Activated T-helper 17 cell treated with anti-CD3 and anti-CD28 coated beads, Interleukin-2, amount 50 U/mL, for 72 hours (primary cell): ENCODE measurements around the gene WDR17. TPM values are rescaled to one million over a fixed set of nuclear protein-coding genes. Genes with fewer than 3 reads are reported as not detected.
"Not testable (repeated sequence)": the region's sequence is repeated elsewhere in the genome, so short reads cannot be mapped to it uniquely, and the experiment has no call there.

ENCODE experiments used
- ATAC-seq: fragments of 150-1000 bp; cut with Tn5 transposase; replicated peaks from 2 replicates; pipeline ENCODE4 v1.10.0; 2021; ENCODE audit warnings: mild to moderate bottlenecking, moderate library complexity
- H3K27ac Mint-ChIP-seq: one replicate; pipeline ENCODE4 v1.8.0; 2022; ENCODE audit warnings: mixed read lengths
- H3K27me3 Mint-ChIP-seq: one replicate; pipeline ENCODE4 v1.8.0; 2022; ENCODE audit warnings: mixed read lengths
- H3K36me3 Mint-ChIP-seq: one replicate; pipeline ENCODE4 v1.8.0; 2022; ENCODE audit warnings: low read depth, mild to moderate bottlenecking, mixed read lengths
- H3K4me1 Mint-ChIP-seq: one replicate; pipeline ENCODE4 v1.8.0; 2022; ENCODE audit warnings: mixed read lengths
- H3K4me3 Mint-ChIP-seq: one replicate; pipeline ENCODE4 v1.8.0; 2022; ENCODE audit warnings: mild to moderate bottlenecking, mixed read lengths
- H3K9me3 Mint-ChIP-seq: one replicate; pipeline ENCODE4 v1.8.0; 2022; ENCODE audit warnings: mixed read lengths
- total RNA-seq, 2 donors: library from RNA; stranded (reverse); gene quantifications; one replicate each; pipeline ENCODE4 v1.2.3, GENCODE V29; 2022

WDR17 gene
- total RNA-seq, 2 donors from 2014 or later = 1.3 to 2.9 TPM

- ATAC-seq = no peak
- H3K27ac Mint-ChIP-seq = no peak overlapping the region
- peaks cover 31% of the 10 kb centered on the region for H3K27me3 Mint-ChIP-seq
- H3K36me3 Mint-ChIP-seq = no peaks in the 10 kb centered on the region
- H3K9me3 Mint-ChIP-seq = no peaks in the 10 kb centered on the region
- no peak overlapping the region for H3K4me3 Mint-ChIP-seq
- H3K4me1 Mint-ChIP-seq = peaks cover 8% of the 10 kb centered on the region
These were observed 124.5 kb downstream of the WDR17 start for GRCh38 chr4:176189891-176190795.

GRCh38 chr4:176191974-176192373, 126.3 kb downstream of the WDR17 start:
- Mint-ChIP-seq H3K4me3 (no peak overlapping the region), H3K27me3 (peaks cover 26% of the 10 kb centered on the region), H3K4me1 (peaks cover 16% of the 10 kb centered on the region), H3K27ac (no peak overlapping the region), H3K9me3 (no peaks in the 10 kb centered on the region), H3K36me3 (peaks cover 6% of the 10 kb centered on the region)
- no peak for ATAC-seq

- no peak overlapping the region for H3K4me3 Mint-ChIP-seq
- H3K9me3 Mint-ChIP-seq = no peaks in the 10 kb centered on the region
- peaks cover 16% of the 10 kb centered on the region for H3K4me1 Mint-ChIP-seq
- H3K27me3 Mint-ChIP-seq = peaks cover 26% of the 10 kb centered on the region
- peaks cover 6% of the 10 kb centered on the region for H3K36me3 Mint-ChIP-seq
- no peak for ATAC-seq
- H3K27ac Mint-ChIP-seq = no peak overlapping the region
These were observed 127.5 kb downstream of the WDR17 start for GRCh38 chr4:176193126-176193525.

GRCh38 chr4:176193938-176194337, 128.3 kb downstream of the WDR17 start:
- peaks cover 21% of the 10 kb centered on the region for H3K27me3 Mint-ChIP-seq
- no peaks in the 10 kb centered on the region for H3K9me3 Mint-ChIP-seq
- peaks cover 6% of the 10 kb centered on the region for H3K36me3 Mint-ChIP-seq
- H3K27ac Mint-ChIP-seq = peak overlapping the region; percentile 12
- peak; percentile 89 for ATAC-seq
- peaks cover 16% of the 10 kb centered on the region for H3K4me1 Mint-ChIP-seq
- H3K4me3 Mint-ChIP-seq = peak overlapping the region; percentile 84

- peaks cover 16% of the 10 kb centered on the region for H3K4me1 Mint-ChIP-seq
- H3K4me3 Mint-ChIP-seq = peak within 1 kb of the TSS; percentile 84
- H3K36me3 Mint-ChIP-seq = peaks cover 6% of the 10 kb centered on the region
- H3K27ac Mint-ChIP-seq = peak within 1 kb of the TSS; percentile 94
- peak; percentile 83 for ATAC-seq
- no peaks in the 10 kb centered on the region for H3K9me3 Mint-ChIP-seq
- peaks cover 11% of the 10 kb centered on the region for H3K27me3 Mint-ChIP-seq
These were observed 129.7 kb downstream of the WDR17 start, which contains the start of gene SPATA4 for GRCh38 chr4:176195184-176195978. Gene SPATA4, minus strand, starts transcription at chr4:176195585. Its CDS starts 23 bp downstream, at chr4:176195562.

GRCh38 chr4:176198316-176198903, 132.8 kb downstream of the WDR17 start:
- Mint-ChIP-seq H3K27me3 (peaks cover 3% of the 10 kb centered on the region), H3K4me3 (no peak overlapping the region), H3K9me3 (no peaks in the 10 kb centered on the region), H3K27ac (no peak overlapping the region), H3K36me3 (peaks cover 6% of the 10 kb centered on the region), H3K4me1 (peaks cover 16% of the 10 kb centered on the region)
- ATAC-seq = no peak

GRCh38 chr4:176205299-176205698, 139.7 kb downstream of the WDR17 start:
- Mint-ChIP-seq H3K36me3 (no peaks in the 10 kb centered on the region), H3K4me3 (no peak overlapping the region)
- no peak for ATAC-seq

GRCh38 chr4:176207839-176208238, 142.2 kb downstream of the WDR17 start:
- H3K27ac Mint-ChIP-seq = no peak overlapping the region
- H3K27me3 Mint-ChIP-seq = peaks cover 41% of the 10 kb centered on the region
- no peaks in the 10 kb centered on the region for H3K9me3 Mint-ChIP-seq
- H3K4me1 Mint-ChIP-seq = no peaks in the 10 kb centered on the region
- ATAC-seq = no peak
- no peaks in the 10 kb centered on the region for H3K36me3 Mint-ChIP-seq
- H3K4me3 Mint-ChIP-seq = no peak overlapping the region

More at GRCh38 chr4:176205299-176205698, 139.7 kb downstream of the WDR17 start:
- Mint-ChIP-seq H3K27me3 (peaks cover 32% of the 10 kb centered on the region), H3K27ac (no peak overlapping the region), H3K4me1 (no peaks in the 10 kb centered on the region), H3K9me3 (no peaks in the 10 kb centered on the region)

GRCh38 chr4:176209535-176209934, 143.9 kb downstream of the WDR17 start:
- no peaks in the 10 kb centered on the region for H3K36me3 Mint-ChIP-seq
- H3K4me3 Mint-ChIP-seq = no peak overlapping the region
- no peaks in the 10 kb centered on the region for H3K9me3 Mint-ChIP-seq
- no peak for ATAC-seq
- H3K4me1 Mint-ChIP-seq = no peaks in the 10 kb centered on the region
- no peak overlapping the region for H3K27ac Mint-ChIP-seq
- H3K27me3 Mint-ChIP-seq = peaks cover 38% of the 10 kb centered on the region

- Mint-ChIP-seq H3K27ac (no peak overlapping the region), H3K4me3 (no peak overlapping the region), H3K27me3 (peaks cover 35% of the 10 kb centered on the region), H3K9me3 (no peaks in the 10 kb centered on the region), H3K36me3 (no peaks in the 10 kb centered on the region), H3K4me1 (no peaks in the 10 kb centered on the region)
- ATAC-seq = no peak
These were observed 144.5 kb downstream of the WDR17 start for GRCh38 chr4:176210101-176210500.

GRCh38 chr4:176210579-176211296, 145.1 kb downstream of the WDR17 start:
- no peak overlapping the region for H3K27ac Mint-ChIP-seq
- H3K27me3 Mint-ChIP-seq = peaks cover 29% of the 10 kb centered on the region
- no peak for ATAC-seq
- H3K4me1 Mint-ChIP-seq = no peaks in the 10 kb centered on the region
- H3K4me3 Mint-ChIP-seq = no peak overlapping the region
- H3K9me3 Mint-ChIP-seq = no peaks in the 10 kb centered on the region
- H3K36me3 Mint-ChIP-seq = no peaks in the 10 kb centered on the region

GRCh38 chr4:176212351-176212750, 146.7 kb downstream of the WDR17 start:
- H3K36me3 Mint-ChIP-seq, H3K27ac Mint-ChIP-seq, H3K4me1 Mint-ChIP-seq, ATAC-seq, H3K4me3 Mint-ChIP-seq, H3K9me3 Mint-ChIP-seq: not testable (repeated sequence)
- H3K27me3 Mint-ChIP-seq = peaks cover 19% of the 10 kb centered on the region

GRCh38 chr4:176217510-176217909, 151.9 kb downstream of the WDR17 start:
- H3K36me3 Mint-ChIP-seq = no peaks in the 10 kb centered on the region
- peaks cover 6% of the 10 kb centered on the region for H3K27me3 Mint-ChIP-seq
- H3K27ac Mint-ChIP-seq = no peak overlapping the region
- no peaks in the 10 kb centered on the region for H3K4me1 Mint-ChIP-seq
- ATAC-seq = no peak
- no peaks in the 10 kb centered on the region for H3K9me3 Mint-ChIP-seq
- H3K4me3 Mint-ChIP-seq = no peak overlapping the region

- no peak overlapping the region for H3K27ac Mint-ChIP-seq
- no peaks in the 10 kb centered on the region for H3K36me3 Mint-ChIP-seq
- no peak for ATAC-seq
- no peak overlapping the region for H3K4me3 Mint-ChIP-seq
- peaks cover 8% of the 10 kb centered on the region for H3K27me3 Mint-ChIP-seq
- no peaks in the 10 kb centered on the region for H3K4me1 Mint-ChIP-seq
- no peaks in the 10 kb centered on the region for H3K9me3 Mint-ChIP-seq
These were observed 156.5 kb downstream of the WDR17 start for GRCh38 chr4:176222149-176222548.
